Endodermal cell (in vitro differentiated cells): ENCODE data around the gene BRD4. TPM values are rescaled to one million over a fixed set of nuclear protein-coding genes. Genes with fewer than 3 reads are reported as not detected.

Experiments
- DNase-seq: peaks from one replicate; pipeline ENCODE4 v3.0.0-alpha.2; 2017
- H3K27ac ChIP-seq: 2 replicates; pipeline ENCODE4 v1.5.1; 2013; ENCODE audit warnings: mild to moderate bottlenecking, low read depth, low read length, moderate library complexity
- H3K27me3 ChIP-seq: 2 replicates; pipeline ENCODE4 v1.6.1; 2013; ENCODE audit warnings: mild to moderate bottlenecking, low read length, moderate library complexity; ENCODE audit not compliant: insufficient read depth, control insufficient read depth, poor library complexity, severe bottlenecking
- H3K36me3 ChIP-seq: 2 replicates; pipeline ENCODE4 v1.7.0; 2013; ENCODE audit warnings: mild to moderate bottlenecking, low read length, moderate library complexity; ENCODE audit not compliant: control insufficient read depth, insufficient read depth
- H3K4me1 ChIP-seq: one replicate; pipeline ENCODE4 v1.7.0; 2013; ENCODE audit warnings: low read length; ENCODE audit not compliant: control insufficient read depth, insufficient read depth
- H3K4me3 ChIP-seq: 2 replicates; pipeline ENCODE4 v1.5.1; 2013; ENCODE audit warnings: mild to moderate bottlenecking, low read length, moderate library complexity
- H3K9ac ChIP-seq: 2 replicates; pipeline ENCODE4 v1.6.1; 2013; ENCODE audit warnings: mild to moderate bottlenecking, low read length, moderate library complexity; ENCODE audit not compliant: poor library complexity, severe bottlenecking; ENCODE audit errors: extremely low read depth
- H3K9me3 ChIP-seq: 2 replicates; pipeline ENCODE4 v1.6.1; 2013; ENCODE audit warnings: mild to moderate bottlenecking, low read length, moderate library complexity; ENCODE audit not compliant: control insufficient read depth
- H3K27ac Mint-ChIP-seq: 2 replicates; pipeline ENCODE4 v1.8.0; 2020; ENCODE audit warnings: mixed read lengths
- H3K27me3 Mint-ChIP-seq: 2 replicates; pipeline ENCODE4 v1.8.0; 2021; ENCODE audit warnings: mild to moderate bottlenecking, mixed read lengths; ENCODE audit not compliant: insufficient read depth
- H3K36me3 Mint-ChIP-seq: 2 replicates; pipeline ENCODE4 v1.8.0; 2020; ENCODE audit warnings: low read depth, mixed read lengths
- H3K4me1 Mint-ChIP-seq: 2 replicates; pipeline ENCODE4 v1.8.0; 2020; ENCODE audit warnings: mixed read lengths
- H3K4me3 Mint-ChIP-seq: 2 replicates; pipeline ENCODE4 v1.8.0; 2020; ENCODE audit warnings: mild to moderate bottlenecking, moderate library complexity, mixed read lengths
- H3K9me3 Mint-ChIP-seq: 2 replicates; pipeline ENCODE4 v1.8.0; 2020; ENCODE audit warnings: mild to moderate bottlenecking, mixed read lengths
- WGBS, 2 experiments: methylation state at CpG; one replicate each; pipeline versions ENCODE4 v1.1.5 to v1.1.7; 2013; ENCODE audit warnings: missing lambda C conversion rate in 2 of 2, mixed read lengths in 1 of 2; ENCODE audit not compliant: insufficient coverage in 1 of 2, insufficient read length in 1 of 2; 5-methylcytosine and 5-hydroxymethylcytosine counted together
- total RNA-seq, 2 donors: library from RNA; stranded (reverse); fragmentation: NEBNext Ultra II Directional in 1 of 2; extraction: Animal tissue kit (Norgen Biotek cat#: 25700) in 1 of 2; gene quantifications; 2 replicates in 1 of 2; 3 replicates in 1 of 2; pipeline ENCODE4 v1.2.1, GENCODE V29; 2021
- TF ChIP-seq, protein P1 (sequence below): fragments of 200-600 bp; sonication (generic); conservative IDR thresholded peaks from 2 replicates; pipeline ENCODE4 v1.5.0; 2021; ENCODE audit warnings: antibody characterized with exemption, mild to moderate bottlenecking

BRD4 gene
- total RNA-seq, 2 donors from 2014 or later = 149 to 156 TPM

GRCh38 chr19:15296353-15296752 lies 36.0 kb downstream of the BRD4 start:
- H3K4me3 ChIP-seq = no peak overlapping the region
- Mint-ChIP-seq H3K36me3 (peaks cover 12% of the 10 kb centered on the region), H3K9me3 (no peaks in the 10 kb centered on the region), H3K4me3 (no peak overlapping the region), H3K27ac (peak overlapping the region; percentile 78), H3K27me3 (no peaks in the 10 kb centered on the region), H3K4me1 (peaks cover 65% of the 10 kb centered on the region)
- H3K9ac ChIP-seq = no peak overlapping the region
- TF ChIP-seq, protein P1, sequence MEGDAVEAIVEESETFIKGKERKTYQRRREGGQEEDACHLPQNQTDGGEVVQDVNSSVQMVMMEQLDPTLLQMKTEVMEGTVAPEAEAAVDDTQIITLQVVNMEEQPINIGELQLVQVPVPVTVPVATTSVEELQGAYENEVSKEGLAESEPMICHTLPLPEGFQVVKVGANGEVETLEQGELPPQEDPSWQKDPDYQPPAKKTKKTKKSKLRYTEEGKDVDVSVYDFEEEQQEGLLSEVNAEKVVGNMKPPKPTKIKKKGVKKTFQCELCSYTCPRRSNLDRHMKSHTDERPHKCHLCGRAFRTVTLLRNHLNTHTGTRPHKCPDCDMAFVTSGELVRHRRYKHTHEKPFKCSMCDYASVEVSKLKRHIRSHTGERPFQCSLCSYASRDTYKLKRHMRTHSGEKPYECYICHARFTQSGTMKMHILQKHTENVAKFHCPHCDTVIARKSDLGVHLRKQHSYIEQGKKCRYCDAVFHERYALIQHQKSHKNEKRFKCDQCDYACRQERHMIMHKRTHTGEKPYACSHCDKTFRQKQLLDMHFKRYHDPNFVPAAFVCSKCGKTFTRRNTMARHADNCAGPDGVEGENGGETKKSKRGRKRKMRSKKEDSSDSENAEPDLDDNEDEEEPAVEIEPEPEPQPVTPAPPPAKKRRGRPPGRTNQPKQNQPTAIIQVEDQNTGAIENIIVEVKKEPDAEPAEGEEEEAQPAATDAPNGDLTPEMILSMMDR = no peak
- H3K27ac ChIP-seq = no peak overlapping the region
- no peaks in the 10 kb centered on the region for H3K27me3 ChIP-seq
- DNase-seq = no peak
- peaks cover 26% of the 10 kb centered on the region for H3K4me1 ChIP-seq
- H3K9me3 ChIP-seq = no peaks in the 10 kb centered on the region
- 96 to 98% methylated on average over 6 to 10 of the region's 10 CpGs for WGBS, 2 experiments
- H3K36me3 ChIP-seq = peaks cover 8% of the 10 kb centered on the region

DNA sequence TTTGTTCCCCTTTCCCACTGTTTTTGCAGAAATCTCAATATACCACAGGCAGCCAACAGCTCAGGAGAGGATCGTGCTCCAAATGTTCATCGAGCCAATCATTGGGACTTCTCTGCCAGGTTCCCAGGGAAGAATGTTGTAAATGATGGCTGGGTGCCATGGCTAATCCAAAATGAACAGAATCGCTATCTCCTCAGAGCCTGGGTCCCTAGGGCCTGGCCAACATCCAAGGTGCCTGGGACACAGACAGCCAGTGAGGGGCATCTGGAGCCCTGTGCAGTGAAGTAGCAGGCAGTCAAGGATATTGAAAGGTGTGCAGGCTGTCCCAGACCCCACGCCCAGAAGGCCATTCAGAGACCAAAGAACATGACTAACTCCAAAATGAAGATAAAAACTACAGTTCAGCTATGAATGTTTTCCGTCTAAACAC lies 37.8 kb downstream of the BRD4 start:
- Mint-ChIP-seq H3K4me1 (peaks cover 80% of the 10 kb centered on the region), H3K27ac (peak overlapping the region; percentile 49), H3K9me3 (no peaks in the 10 kb centered on the region), H3K36me3 (peaks cover 7% of the 10 kb centered on the region), H3K27me3 (no peaks in the 10 kb centered on the region), H3K4me3 (no peak overlapping the region)
- Histone ChIP-seq H3K27me3 (no peaks in the 10 kb centered on the region), H3K4me3 (no peak overlapping the region), H3K27ac (no peak overlapping the region), H3K9me3 (no peaks in the 10 kb centered on the region), H3K4me1 (peaks cover 34% of the 10 kb centered on the region), H3K36me3 (peaks cover 8% of the 10 kb centered on the region), H3K9ac (no peak overlapping the region)
- WGBS, 2 experiments = 90 to 94% methylated on average over 2 to 5 of the region's 5 CpGs
- TF ChIP-seq, protein P1 = no peak
- no peak for DNase-seq

- Mint-ChIP-seq H3K27me3 (no peaks in the 10 kb centered on the region), H3K4me3 (no peak overlapping the region), H3K4me1 (peaks cover 78% of the 10 kb centered on the region), H3K36me3 (peaks cover 7% of the 10 kb centered on the region), H3K9me3 (no peaks in the 10 kb centered on the region), H3K27ac (peak overlapping the region; percentile 49)
- DNase-seq = no peak
- no peaks in the 10 kb centered on the region for H3K27me3 ChIP-seq
- H3K27ac ChIP-seq = no peak overlapping the region
- no peaks in the 10 kb centered on the region for H3K9me3 ChIP-seq
- H3K9ac ChIP-seq = no peak overlapping the region
- no peak overlapping the region for H3K4me3 ChIP-seq
- peaks cover 8% of the 10 kb centered on the region for H3K36me3 ChIP-seq
- 95 to 97% methylated on average over 7 to 9 of the region's 10 CpGs for WGBS, 2 experiments
- TF ChIP-seq, protein P1 = no peak
- H3K4me1 ChIP-seq = peaks cover 34% of the 10 kb centered on the region
These were observed 38.4 kb downstream of the BRD4 start for GRCh38 chr19:15293781-15294491.
